K562 (cell line): ENCODE results near the gene RHBDD1. TPM values are rescaled to one million over a fixed set of nuclear protein-coding genes. Genes with fewer than 3 reads are reported as not detected.

Experiments used
- ATAC-seq: fragments of 200-7000 bp; cut with Tn5 transposase; 3 replicates; pipeline ENCODE4 v1.9.1; 2020; ENCODE audit warnings: moderate library complexity
- BruUV-seq: library from RNA; stranded (reverse); fragments of 400-500 nt; replicated peaks from 2 replicates; lab custom pipeline; 2021; lab: Mats Ljungman, UMichigan
- CTCF ChIA-PET: fragments of 300-600 bp; formaldehyde crosslinking; extraction: SDS; loops from one replicate; lab custom pipeline; 2021; ENCODE audit warnings: low intra/inter-chr PET ratio; lab: Yijun Ruan, JAX
- POLR2A ChIA-PET: fragments of 300-600, 350-650 bp; sonication (Branson Sonifier 250); formaldehyde crosslinking; extraction: SDS; loops from one replicate; lab custom pipeline; 2021; ENCODE audit warnings: antibody characterized with exemption, inconsistent platforms; lab: Yijun Ruan, JAX
- DNase-seq, 4 experiments: peaks; one replicate each; pipeline versions ENCODE4 v3.0.0 to v3.0.0-alpha.2; 2011 to 2018; ENCODE audit warnings: low spot score in 3 of 4, mixed read lengths in 3 of 4; ENCODE audit errors: extremely low read depth in 1 of 4
- FAIRE-seq: peaks from 2 replicates; lab custom pipeline; 2011; peaks lifted over from hg19 to GRCh38; lab: Jason Lieb, UNC
- H2AFZ ChIP-seq: 2 replicates; pipeline ENCODE4 v1.6.0; 2011; ENCODE audit warnings: low read depth, low read length, control low read depth, inconsistent platforms
- H3K27ac ChIP-seq: fragments of 200-600 bp; 3 replicates; pipeline ENCODE4 v1.8.0; 2011; ENCODE audit warnings: low read depth, mild to moderate bottlenecking, control low read depth, inconsistent platforms, low read length, moderate library complexity, mixed read lengths; ENCODE audit errors: extremely low read depth
- H3K27me3 ChIP-seq, 2 experiments: fragments of 300-600 bp in 1 of 2; 2 replicates in 1 of 2; 3 replicates in 1 of 2; pipeline versions ENCODE4 v1.6.0 to v1.8.0; 2011; ENCODE audit warnings: inconsistent platforms in 2 of 2, low read length in 2 of 2, mild to moderate bottlenecking in 1 of 2, mixed read lengths in 1 of 2, moderate library complexity in 1 of 2; ENCODE audit not compliant: control insufficient read depth in 2 of 2, insufficient read depth in 2 of 2
- H3K36me3 ChIP-seq: fragments of 300-600 bp; 3 replicates; pipeline ENCODE4 v1.8.0; 2011; ENCODE audit warnings: mild to moderate bottlenecking, low read length, inconsistent platforms; ENCODE audit not compliant: control insufficient read depth, insufficient read depth
- H3K4me1 ChIP-seq, 2 experiments: fragments of 200-600 bp in 1 of 2; replicated peaks in 1 of 2; 2 replicates in 1 of 2; 3 replicates in 1 of 2; pipeline versions ENCODE4 v1.5.1 to v1.8.0; 2011; ENCODE audit warnings: inconsistent platforms in 2 of 2, low read length in 2 of 2, mild to moderate bottlenecking in 1 of 2, mixed read lengths in 1 of 2, moderate library complexity in 1 of 2; ENCODE audit not compliant: control insufficient read depth in 2 of 2, insufficient read depth in 2 of 2
- H3K4me2 ChIP-seq: 2 replicates; pipeline ENCODE4 v1.6.1; 2011; ENCODE audit warnings: low read length, control low read depth, inconsistent platforms, mixed read lengths; ENCODE audit not compliant: insufficient read depth
- H3K4me3 ChIP-seq: fragments of 200-600 bp; sonication (generic), shearing (Covaris generic); 2 replicates; pipeline ENCODE4 v1.5.1; 2016; ENCODE audit warnings: control low read depth, inconsistent platforms
- H3K79me2 ChIP-seq: fragments of 200-600 bp; 3 replicates; pipeline ENCODE4 v1.8.0; 2011; ENCODE audit warnings: low read length, inconsistent platforms; ENCODE audit not compliant: control insufficient read depth, insufficient read depth
- H3K9ac ChIP-seq, 2 experiments: 2 replicates each; pipeline versions ENCODE4 v1.6.0 to v1.6.1; 2011; ENCODE audit warnings: low read depth in 2 of 2, low read length in 2 of 2, control low read depth in 1 of 2, inconsistent platforms in 1 of 2, mild to moderate bottlenecking in 1 of 2, mixed read lengths in 1 of 2; ENCODE audit not compliant: insufficient read depth in 1 of 2
- H3K9me1 ChIP-seq: one replicate; pipeline ENCODE4 v1.6.0; 2011; ENCODE audit warnings: inconsistent platforms, mild to moderate bottlenecking, low read length, moderate library complexity; ENCODE audit not compliant: control insufficient read depth, insufficient read depth
- H3K9me3 ChIP-seq: replicated peaks from 2 replicates; pipeline ENCODE4 v1.5.1; 2011; ENCODE audit warnings: low read depth, low read length, inconsistent platforms; ENCODE audit not compliant: control insufficient read depth, insufficient read depth
- H4K20me1 ChIP-seq: replicated peaks from 2 replicates; pipeline ENCODE4 v1.6.1; 2011; ENCODE audit warnings: low read length, inconsistent platforms, mixed read lengths; ENCODE audit not compliant: control insufficient read depth, insufficient read depth
- ETV5 ChIP-seq: sonication (generic); formaldehyde crosslinking; IDR thresholded peaks from 2 replicates; pipeline ENCODE4 v1.4.0; 2020; ENCODE audit warnings: low read depth, mild to moderate bottlenecking, missing genetic modification reagents
- GTF2F1 ChIP-seq: IDR thresholded peaks from 2 replicates; pipeline ENCODE4 v1.6.1; 2011; ENCODE audit warnings: low read depth, low read length, improper control_type of control experiment
- HNRNPK ChIP-seq: fragments of 200-400 bp; formaldehyde crosslinking; IDR thresholded peaks from one replicate; pipeline ENCODE4 v1.6.1; 2018; ENCODE audit warnings: mild to moderate bottlenecking, low read depth, low read length; ENCODE audit not compliant: poor library complexity, severe bottlenecking
- KLF1 ChIP-seq: fragments of 450-650 bp; IDR thresholded peaks from 2 replicates; pipeline ENCODE4 v1.6.1; 2016; ENCODE audit warnings: missing genetic modification characterization, missing compliant biosample characterization
- LCOR ChIP-seq: sonication (generic); formaldehyde crosslinking; IDR thresholded peaks from 2 replicates; pipeline ENCODE4 v1.8.0; 2022; ENCODE audit warnings: mild to moderate bottlenecking, missing genetic modification reagents
- MYNN ChIP-seq, 2 experiments: sonication (generic); formaldehyde crosslinking in 1 of 2; IDR thresholded peaks; 2 replicates each; pipeline versions ENCODE4 v1.5.0 to v1.6.1; 2016 to 2020; ENCODE audit warnings: antibody characterized with exemption in 1 of 2, missing genetic modification reagents in 1 of 2
- PHB ChIP-seq: fragments of 250-450 bp; sonication (Bioruptor Pico); IDR thresholded peaks from 2 replicates; pipeline ENCODE4 v1.5.0; 2021
- PTBP1 ChIP-seq: fragments of 200-400 bp; formaldehyde crosslinking; IDR thresholded peaks from 2 replicates; pipeline ENCODE4 v1.6.1; 2017; ENCODE audit warnings: low read depth, low read length
- PTTG1 ChIP-seq: fragments of 450-650 bp; IDR thresholded peaks from 2 replicates; pipeline ENCODE4 v1.6.1; 2016; ENCODE audit warnings: low read depth, mild to moderate bottlenecking, missing genetic modification characterization, missing compliant biosample characterization
- RAD51 ChIP-seq: fragments of 450-650 bp; IDR thresholded peaks from 2 replicates; pipeline ENCODE4 v1.7.1; 2016; ENCODE audit warnings: low read depth, mild to moderate bottlenecking, borderline replicate concordance
- ZNF174 ChIP-seq: fragments of 250-450 bp; sonication (Bioruptor Pico); IDR thresholded peaks from 2 replicates; pipeline ENCODE4 v1.4.0; 2020; ENCODE audit warnings: mild to moderate bottlenecking
- ZNF584 ChIP-seq: fragments of 200-800 bp; sonication (Bioruptor generic); IDR thresholded peaks from 2 replicates; pipeline ENCODE4 v1.6.1; 2016; ENCODE audit warnings: low read depth, mild to moderate bottlenecking, missing genetic modification characterization, missing compliant biosample characterization
- ZNF695 ChIP-seq: fragments of 450-650 bp; formaldehyde crosslinking; IDR thresholded peaks from 2 replicates; pipeline ENCODE4 v1.4.0; 2020; ENCODE audit warnings: mild to moderate bottlenecking, moderate library complexity
- ZNF79 ChIP-seq: fragments of 250-450 bp; sonication (Bioruptor Pico); IDR thresholded peaks from 2 replicates; pipeline ENCODE4 v1.4.0; 2020; ENCODE audit warnings: low read depth, mild to moderate bottlenecking, moderate library complexity
- whole genome bisulfite sequencing: fragments of 100-300 bp; shearing (Covaris generic); methylation state at CpG from one replicate; pipeline ENCODE4 v1.1.6; 2016; ENCODE audit warnings: low coverage, mixed read lengths; ENCODE audit not compliant: insufficient coverage; ENCODE audit errors: missing lambda C conversion rate; 5-methylcytosine and 5-hydroxymethylcytosine counted together
- in situ Hi-C: fragments of 300-500 bp; cut with MboI; formaldehyde crosslinking; loops from 4 replicates; pipeline ENCODE4 v1.15.0; 2018; ENCODE audit warnings: inconsistent platforms, mixed read lengths
- intact Hi-C: fragments of 100-400 bp; cut with micrococcal nuclease; formaldehyde crosslinking; loops from 2 replicates; pipeline ENCODE4 v1.14.2; 2022
- polyA plus RNA-seq, 8 experiments: library from polyadenylated mRNA; depleted of rRNA in 4 of 8; stranded (reverse) in 5 of 8; unstranded in 3 of 8; fragments of >200 nt; fragmentation: Nextera tagmentation in 2 of 8; fragmentation: Illumina TruSeq in 1 of 8; extraction: Ambion mirVana in 2 of 8; extraction: Trizol in 1 of 8; gene quantifications; 2 replicates each; pipeline versions ENCODE4 v1.2.1 to v1.2.3, GENCODE V29; 2011 to 2014; ENCODE audit warnings: inconsistent platforms in 1 of 8, missing spikeins in 1 of 8
- total RNA-seq, 7 experiments: library from RNA; depleted of rRNA in 6 of 7; stranded (reverse); fragments of >200 nt in 6 of 7; fragmentation: Illumina TruSeq in 2 of 7; extraction: Trizol in 2 of 7; gene quantifications; 2 replicates each; pipeline versions ENCODE4 v1.2.1 to v1.2.3, GENCODE V29; 2011 to 2021; ENCODE audit warnings: low replicate concordance in 1 of 7
- TF ChIP-seq, protein P1 (sequence below): fragments of 250-450 bp; sonication (Bioruptor Pico); IDR thresholded peaks from 2 replicates; pipeline ENCODE4 v1.8.0; 2022; ENCODE audit warnings: inconsistent platforms
- TF ChIP-seq, protein P2 (sequence below): conservative IDR thresholded peaks from 2 replicates; pipeline ENCODE4 v1.6.1; 2011; ENCODE audit warnings: low read depth, mild to moderate bottlenecking, low read length; ENCODE audit not compliant: control insufficient read depth
- TF ChIP-seq, protein P3 (sequence below): fragments of 250-450 bp; sonication (Bioruptor Pico); IDR thresholded peaks from 2 replicates; pipeline ENCODE4 v1.5.0; 2020; ENCODE audit warnings: mild to moderate bottlenecking, borderline replicate concordance

Gene RHBDD1
- total and polyA plus RNA-seq, 9 of the 15 experiments (the other 6 are each of a cell fraction or from before 2014, with no cell fraction given), result 4.8 to 34.8 (median 15.6) TPM

DNA sequence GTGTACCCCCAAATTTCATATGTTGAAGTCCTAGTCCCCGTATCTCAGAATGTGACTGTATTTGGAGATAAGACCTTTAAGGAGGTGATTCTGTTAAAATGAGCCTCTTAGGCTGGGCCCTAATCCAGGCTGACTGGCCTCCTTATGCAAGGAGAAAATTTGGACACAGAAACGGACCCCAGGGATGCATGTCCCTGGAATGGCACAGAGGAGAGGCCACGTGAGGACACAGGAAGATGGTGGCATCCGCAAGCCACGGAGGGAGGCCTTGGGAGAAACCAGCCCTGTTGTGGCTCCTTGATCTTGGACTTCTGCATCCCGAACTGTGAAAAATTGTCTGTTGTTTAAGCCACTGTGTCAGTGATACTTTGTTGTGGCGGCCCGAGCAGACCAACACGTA, 177.5 kb downstream of the RHBDD1 start (continued):
- TF ChIP-seq, protein P1, sequence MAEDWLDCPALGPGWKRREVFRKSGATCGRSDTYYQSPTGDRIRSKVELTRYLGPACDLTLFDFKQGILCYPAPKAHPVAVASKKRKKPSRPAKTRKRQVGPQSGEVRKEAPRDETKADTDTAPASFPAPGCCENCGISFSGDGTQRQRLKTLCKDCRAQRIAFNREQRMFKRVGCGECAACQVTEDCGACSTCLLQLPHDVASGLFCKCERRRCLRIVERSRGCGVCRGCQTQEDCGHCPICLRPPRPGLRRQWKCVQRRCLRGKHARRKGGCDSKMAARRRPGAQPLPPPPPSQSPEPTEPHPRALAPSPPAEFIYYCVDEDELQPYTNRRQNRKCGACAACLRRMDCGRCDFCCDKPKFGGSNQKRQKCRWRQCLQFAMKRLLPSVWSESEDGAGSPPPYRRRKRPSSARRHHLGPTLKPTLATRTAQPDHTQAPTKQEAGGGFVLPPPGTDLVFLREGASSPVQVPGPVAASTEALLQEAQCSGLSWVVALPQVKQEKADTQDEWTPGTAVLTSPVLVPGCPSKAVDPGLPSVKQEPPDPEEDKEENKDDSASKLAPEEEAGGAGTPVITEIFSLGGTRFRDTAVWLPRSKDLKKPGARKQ (CRISPR knock-in tag), result no peak
- no peak for TF ChIP-seq PTBP1
- no peak for TF ChIP-seq KLF1
- TF ChIP-seq ZNF174, result no peak

DNA sequence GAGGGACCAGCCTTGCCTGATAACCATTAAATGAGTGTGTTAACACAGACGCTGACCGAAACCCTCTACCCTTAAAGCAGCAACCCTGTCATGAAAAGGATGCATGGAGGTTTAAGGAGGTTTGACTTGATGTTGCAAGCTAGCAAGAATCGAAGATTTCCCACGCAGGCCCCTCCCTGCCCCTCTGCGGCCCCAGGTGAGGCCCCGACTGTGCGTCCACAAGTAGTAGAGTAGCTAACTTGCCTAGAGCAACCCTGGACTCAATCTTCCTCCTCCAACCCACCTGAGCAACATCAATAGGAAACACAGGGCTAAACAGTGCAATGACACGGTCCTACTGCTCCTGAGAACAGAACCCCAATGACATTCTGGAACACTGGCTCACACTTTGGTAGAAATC, 178.0 kb downstream of the RHBDD1 start:
- POLR2A ChIA-PET, result no interaction called here

More for the DNA sequence above, 178.0 kb downstream of the RHBDD1 start:
- Histone ChIP-seq H3K9me3 (no peaks in the 10 kb centered on the region), H3K4me2 (no peak overlapping the region), H3K9me1 (no peaks in the 10 kb centered on the region), H3K36me3 (no peaks in the 10 kb centered on the region), H3K79me2 (no peaks in the 10 kb centered on the region), H3K27me3 (peaks cover 0 to 4% of the 10 kb centered on the region in 2 experiments; a peak in 2 of 5 replicates)
- no peak for ATAC-seq
- 3% methylated on average over 8 of the region's 8 CpGs for WGBS
- no TSS peak for BruUV-seq
- FAIRE-seq, result no peak
- TF ChIP-seq MYNN (IDR thresholded peaks at IDR 0.05), result no peak
- no peak for TF ChIP-seq MYNN (CRISPR knock-in tag; IDR thresholded peaks at IDR 0.05)
- TF ChIP-seq, protein P2, sequence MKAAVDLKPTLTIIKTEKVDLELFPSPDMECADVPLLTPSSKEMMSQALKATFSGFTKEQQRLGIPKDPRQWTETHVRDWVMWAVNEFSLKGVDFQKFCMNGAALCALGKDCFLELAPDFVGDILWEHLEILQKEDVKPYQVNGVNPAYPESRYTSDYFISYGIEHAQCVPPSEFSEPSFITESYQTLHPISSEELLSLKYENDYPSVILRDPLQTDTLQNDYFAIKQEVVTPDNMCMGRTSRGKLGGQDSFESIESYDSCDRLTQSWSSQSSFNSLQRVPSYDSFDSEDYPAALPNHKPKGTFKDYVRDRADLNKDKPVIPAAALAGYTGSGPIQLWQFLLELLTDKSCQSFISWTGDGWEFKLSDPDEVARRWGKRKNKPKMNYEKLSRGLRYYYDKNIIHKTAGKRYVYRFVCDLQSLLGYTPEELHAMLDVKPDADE, result no peak
- no peak for TF ChIP-seq PHB (CRISPR knock-in tag)
- no peak for TF ChIP-seq PTTG1
- no peak for TF ChIP-seq GTF2F1
- no peak for TF ChIP-seq ZNF695
- TF ChIP-seq ETV5 (CRISPR knock-in tag), result no peak
- TF ChIP-seq RAD51, result no peak
- no peak for TF ChIP-seq HNRNPK
- TF ChIP-seq ZNF79 (CRISPR knock-in tag), result no peak
- no peak for TF ChIP-seq LCOR (CRISPR knock-in tag)
- TF ChIP-seq, protein P3, sequence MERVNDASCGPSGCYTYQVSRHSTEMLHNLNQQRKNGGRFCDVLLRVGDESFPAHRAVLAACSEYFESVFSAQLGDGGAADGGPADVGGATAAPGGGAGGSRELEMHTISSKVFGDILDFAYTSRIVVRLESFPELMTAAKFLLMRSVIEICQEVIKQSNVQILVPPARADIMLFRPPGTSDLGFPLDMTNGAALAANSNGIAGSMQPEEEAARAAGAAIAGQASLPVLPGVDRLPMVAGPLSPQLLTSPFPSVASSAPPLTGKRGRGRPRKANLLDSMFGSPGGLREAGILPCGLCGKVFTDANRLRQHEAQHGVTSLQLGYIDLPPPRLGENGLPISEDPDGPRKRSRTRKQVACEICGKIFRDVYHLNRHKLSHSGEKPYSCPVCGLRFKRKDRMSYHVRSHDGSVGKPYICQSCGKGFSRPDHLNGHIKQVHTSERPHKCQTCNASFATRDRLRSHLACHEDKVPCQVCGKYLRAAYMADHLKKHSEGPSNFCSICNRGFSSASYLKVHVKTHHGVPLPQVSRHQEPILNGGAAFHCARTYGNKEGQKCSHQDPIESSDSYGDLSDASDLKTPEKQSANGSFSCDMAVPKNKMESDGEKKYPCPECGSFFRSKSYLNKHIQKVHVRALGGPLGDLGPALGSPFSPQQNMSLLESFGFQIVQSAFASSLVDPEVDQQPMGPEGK (CRISPR knock-in tag), result no peak
- no peak for TF ChIP-seq ZNF584
- TF ChIP-seq, all 486 proteins: peak for 0
- H3K4me1 ChIP-seq, result no peaks in the 10 kb centered on the region
- DNase-seq, result no peak
- H2AFZ ChIP-seq, result no peak overlapping the region
- in situ Hi-C loops (no loop called here), intact Hi-C loops (no loop called here)
- CTCF ChIA-PET, result no interaction called here
- H3K9ac ChIP-seq, result no peak overlapping the region
- H3K4me3 ChIP-seq, result no peak overlapping the region
- no peak overlapping the region for H3K27ac ChIP-seq
- H4K20me1 ChIP-seq, result no peaks in the 10 kb centered on the region
